Astrocyte (in vitro differentiated cells and primary cell): ENCODE measurements around the gene MYO3B. TPM values are rescaled to one million over a fixed set of nuclear protein-coding genes. Genes with fewer than 3 reads are reported as not detected.
A peak's percentile ranks its signal among the peaks of the same experiment; 100 is the strongest.

Source experiments
- DNase-seq: peaks from one replicate; pipeline ENCODE4 v3.0.0-alpha.2; 2010; ENCODE audit warnings: low read depth
- FAIRE-seq: peaks from 2 replicates; lab custom pipeline; 2011; peaks lifted over from hg19 to GRCh38; lab: Jason Lieb, UNC
- H2AFZ ChIP-seq: 2 replicates; pipeline ENCODE4 v1.6.0; 2012; ENCODE audit warnings: low read depth, low read length, inconsistent platforms
- H3K27ac ChIP-seq: 2 replicates; pipeline ENCODE4 v1.5.1; 2011; ENCODE audit warnings: low read depth, low read length, inconsistent platforms
- H3K27me3 ChIP-seq: 2 replicates; pipeline ENCODE4 v1.6.0; 2011; ENCODE audit warnings: low read length, inconsistent platforms; ENCODE audit not compliant: insufficient read depth
- H3K36me3 ChIP-seq: 2 replicates; pipeline ENCODE4 v1.5.1; 2011; ENCODE audit warnings: low read length, inconsistent platforms; ENCODE audit not compliant: insufficient read depth
- H3K4me1 ChIP-seq: 2 replicates; pipeline ENCODE4 v1.5.1; 2011; ENCODE audit warnings: low read length, inconsistent platforms; ENCODE audit not compliant: insufficient read depth
- H3K4me2 ChIP-seq: 2 replicates; pipeline ENCODE4 v1.6.0; 2012; ENCODE audit warnings: low read length, inconsistent platforms
- H3K4me3 ChIP-seq: 2 replicates; pipeline ENCODE4 v1.5.1; 2011; ENCODE audit warnings: low read depth, mild to moderate bottlenecking, low read length, inconsistent platforms; ENCODE audit not compliant: insufficient read depth
- H3K79me2 ChIP-seq: 2 replicates; pipeline ENCODE4 v1.6.0; 2012; ENCODE audit warnings: mild to moderate bottlenecking, low read length, inconsistent platforms; ENCODE audit not compliant: insufficient read depth
- H3K9ac ChIP-seq: 2 replicates; pipeline ENCODE4 v1.6.0; 2012; ENCODE audit warnings: mild to moderate bottlenecking, low read length, inconsistent platforms
- H3K9me3 ChIP-seq: 2 replicates; pipeline ENCODE4 v1.5.1; 2012; ENCODE audit warnings: low read depth, mild to moderate bottlenecking, low read length, inconsistent platforms; ENCODE audit not compliant: insufficient read depth
- H4K20me1 ChIP-seq: 2 replicates; pipeline ENCODE4 v1.6.0; 2012; ENCODE audit warnings: low read length, inconsistent platforms; ENCODE audit not compliant: insufficient read depth
- H3K27ac Mint-ChIP-seq: one replicate; pipeline ENCODE4 v1.8.0; 2021; ENCODE audit warnings: mild to moderate bottlenecking, mixed read lengths; ENCODE audit not compliant: unreplicated experiment
- H3K27me3 Mint-ChIP-seq: one replicate; pipeline ENCODE4 v1.8.0; 2021; ENCODE audit warnings: low read depth, mixed read lengths; ENCODE audit not compliant: unreplicated experiment
- H3K36me3 Mint-ChIP-seq: one replicate; pipeline ENCODE4 v1.8.0; 2021; ENCODE audit warnings: low read depth, mixed read lengths; ENCODE audit not compliant: unreplicated experiment
- H3K4me1 Mint-ChIP-seq: one replicate; pipeline ENCODE4 v1.8.0; 2021; ENCODE audit warnings: low read depth, mixed read lengths; ENCODE audit not compliant: unreplicated experiment
- H3K4me3 Mint-ChIP-seq: one replicate; pipeline ENCODE4 v1.8.0; 2021; ENCODE audit warnings: mild to moderate bottlenecking, moderate library complexity, mixed read lengths; ENCODE audit not compliant: unreplicated experiment
- H3K9me3 Mint-ChIP-seq: one replicate; pipeline ENCODE4 v1.8.0; 2021; ENCODE audit warnings: mild to moderate bottlenecking, mixed read lengths; ENCODE audit not compliant: unreplicated experiment
- CTCF ChIP-seq: IDR thresholded peaks from 2 replicates; pipeline ENCODE4 v1.5.1; 2011; ENCODE audit warnings: low read depth, mild to moderate bottlenecking, inconsistent platforms, low read length, moderate library complexity; ENCODE audit not compliant: insufficient read depth
- EZH2 ChIP-seq: IDR thresholded peaks from 2 replicates; pipeline ENCODE4 v1.6.1; 2012; ENCODE audit warnings: mild to moderate bottlenecking, low read length, inconsistent platforms; ENCODE audit not compliant: insufficient read depth
- total RNA-seq: library from RNA; stranded (reverse); gene quantifications from 2 replicates; pipeline ENCODE4 v1.2.1, GENCODE V29; 2021

MYO3B gene
- total RNA-seq, 1 donor from 2014 or later, result not detected

GRCh38 chr2:170405326-170405725 is 227.4 kb downstream of the MYO3B start:
- peaks cover 40% of the 10 kb centered on the region for H3K27me3 Mint-ChIP-seq
- TF ChIP-seq CTCF (no peak), EZH2 (no peak)

GRCh38 chr2:170408461-170409163 is 230.7 kb downstream of the MYO3B start:
- TF ChIP-seq CTCF (no peak), EZH2 (no peak)
- Histone ChIP-seq H2AFZ (no peak overlapping the region), H3K4me3 (no peak overlapping the region), H3K27ac (no peak overlapping the region), H3K4me1 (no peaks in the 10 kb centered on the region), H3K79me2 (no peaks in the 10 kb centered on the region), H3K9me3 (no peaks in the 10 kb centered on the region), H4K20me1 (no peaks in the 10 kb centered on the region), H3K27me3 (peaks cover 13% of the 10 kb centered on the region), H3K9ac (no peak overlapping the region), H3K4me2 (peak overlapping the region; percentile 40), H3K36me3 (no peaks in the 10 kb centered on the region)
- H3K4me1 Mint-ChIP-seq, result no peaks in the 10 kb centered on the region
- H3K27me3 Mint-ChIP-seq, result peaks cover 30% of the 10 kb centered on the region
- FAIRE-seq, result no peak
- no peaks in the 10 kb centered on the region for H3K36me3 Mint-ChIP-seq
- DNase-seq, result no peak
- no peaks in the 10 kb centered on the region for H3K9me3 Mint-ChIP-seq
- H3K4me3 Mint-ChIP-seq, result no peak overlapping the region
- H3K27ac Mint-ChIP-seq, result no peak overlapping the region

More at GRCh38 chr2:170405326-170405725, 227.4 kb downstream of the MYO3B start:
- no peak overlapping the region for H3K4me3 ChIP-seq
- H3K4me2 ChIP-seq, result no peak overlapping the region
- H3K79me2 ChIP-seq, result no peaks in the 10 kb centered on the region
- H3K4me3 Mint-ChIP-seq, result no peak overlapping the region
- H3K27ac Mint-ChIP-seq, result no peak overlapping the region
- no peak for DNase-seq
- no peak overlapping the region for H3K27ac ChIP-seq
- FAIRE-seq, result no peak
- no peak overlapping the region for H3K9ac ChIP-seq
- no peak overlapping the region for H2AFZ ChIP-seq
- H3K9me3 ChIP-seq, result no peaks in the 10 kb centered on the region
- no peaks in the 10 kb centered on the region for H3K36me3 Mint-ChIP-seq
- H3K27me3 ChIP-seq, result peaks cover 15% of the 10 kb centered on the region
- no peaks in the 10 kb centered on the region for H3K9me3 Mint-ChIP-seq
- H4K20me1 ChIP-seq, result no peaks in the 10 kb centered on the region
- H3K4me1 Mint-ChIP-seq, result no peaks in the 10 kb centered on the region
- no peaks in the 10 kb centered on the region for H3K36me3 ChIP-seq
- H3K4me1 ChIP-seq, result no peaks in the 10 kb centered on the region

GRCh38 chr2:170409164-170409535 is 231.2 kb downstream of the MYO3B start:
- H3K9me3 Mint-ChIP-seq, result no peaks in the 10 kb centered on the region
- H3K4me1 Mint-ChIP-seq, result no peaks in the 10 kb centered on the region
- Histone ChIP-seq H3K9me3 (no peaks in the 10 kb centered on the region), H4K20me1 (no peaks in the 10 kb centered on the region), H3K4me2 (peak overlapping the region; percentile 40), H3K79me2 (no peaks in the 10 kb centered on the region), H3K27me3 (peaks cover 13% of the 10 kb centered on the region), H3K4me1 (no peaks in the 10 kb centered on the region), H3K27ac (no peak overlapping the region), H3K36me3 (no peaks in the 10 kb centered on the region), H3K9ac (no peak overlapping the region), H3K4me3 (no peak overlapping the region), H2AFZ (no peak overlapping the region)
- DNase-seq, result peak; percentile 24
- H3K36me3 Mint-ChIP-seq, result no peaks in the 10 kb centered on the region
- no peak for FAIRE-seq
- peaks cover 27% of the 10 kb centered on the region for H3K27me3 Mint-ChIP-seq
- H3K27ac Mint-ChIP-seq, result no peak overlapping the region
- no peak overlapping the region for H3K4me3 Mint-ChIP-seq
- TF ChIP-seq EZH2 (no peak), CTCF (peak; percentile 76)
